GM12874 (cell line): ENCODE data around the gene ADCY2.

Source experiments
- TF ChIP-seq, protein P1 (sequence below): IDR thresholded peaks from 2 replicates; pipeline ENCODE4 v1.5.1; 2011; ENCODE audit warnings: low read depth, mild to moderate bottlenecking, control low read depth, low read length, moderate library complexity; ENCODE audit not compliant: insufficient read depth

ADCY2 gene

GRCh38 chr5:7418276-7418675, 22.3 kb downstream of the ADCY2 start:
- TF ChIP-seq, protein P1, sequence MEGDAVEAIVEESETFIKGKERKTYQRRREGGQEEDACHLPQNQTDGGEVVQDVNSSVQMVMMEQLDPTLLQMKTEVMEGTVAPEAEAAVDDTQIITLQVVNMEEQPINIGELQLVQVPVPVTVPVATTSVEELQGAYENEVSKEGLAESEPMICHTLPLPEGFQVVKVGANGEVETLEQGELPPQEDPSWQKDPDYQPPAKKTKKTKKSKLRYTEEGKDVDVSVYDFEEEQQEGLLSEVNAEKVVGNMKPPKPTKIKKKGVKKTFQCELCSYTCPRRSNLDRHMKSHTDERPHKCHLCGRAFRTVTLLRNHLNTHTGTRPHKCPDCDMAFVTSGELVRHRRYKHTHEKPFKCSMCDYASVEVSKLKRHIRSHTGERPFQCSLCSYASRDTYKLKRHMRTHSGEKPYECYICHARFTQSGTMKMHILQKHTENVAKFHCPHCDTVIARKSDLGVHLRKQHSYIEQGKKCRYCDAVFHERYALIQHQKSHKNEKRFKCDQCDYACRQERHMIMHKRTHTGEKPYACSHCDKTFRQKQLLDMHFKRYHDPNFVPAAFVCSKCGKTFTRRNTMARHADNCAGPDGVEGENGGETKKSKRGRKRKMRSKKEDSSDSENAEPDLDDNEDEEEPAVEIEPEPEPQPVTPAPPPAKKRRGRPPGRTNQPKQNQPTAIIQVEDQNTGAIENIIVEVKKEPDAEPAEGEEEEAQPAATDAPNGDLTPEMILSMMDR: no peak

GRCh38 chr5:7419367-7419766, 23.4 kb downstream of the ADCY2 start:
- TF ChIP-seq, protein P1: no peak

- TF ChIP-seq, protein P1: no peak
These were observed 23.9 kb downstream of the ADCY2 start for GRCh38 chr5:7419846-7420245.

GRCh38 chr5:7420510-7421280, 24.8 kb downstream of the ADCY2 start:
- TF ChIP-seq, protein P1: no peak

- TF ChIP-seq, protein P1: no peak
These were observed 26.6 kb downstream of the ADCY2 start for GRCh38 chr5:7422316-7423106.

GRCh38 chr5:7425830-7426229, 29.9 kb downstream of the ADCY2 start:
- TF ChIP-seq, protein P1: no peak

DNA sequence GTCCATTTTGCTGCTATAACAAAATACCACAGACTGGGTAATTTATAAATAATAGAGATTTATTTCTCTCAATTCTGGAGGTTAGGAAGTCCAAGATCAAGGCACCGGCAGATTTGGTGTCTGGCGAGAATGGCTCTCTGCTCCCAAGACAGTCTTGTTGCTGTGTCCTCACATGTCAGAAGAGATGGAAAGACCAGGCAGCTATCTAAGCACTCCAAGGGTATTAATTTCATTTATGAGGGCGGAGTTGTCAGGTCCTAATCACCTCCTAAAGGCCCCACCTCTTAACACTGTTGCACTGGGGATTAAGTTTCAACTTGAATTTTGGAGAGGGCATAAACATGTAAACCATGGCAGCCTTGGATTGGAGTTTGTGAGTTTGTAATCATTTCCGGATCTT, 30.3 kb downstream of the ADCY2 start:
- TF ChIP-seq, protein P1: no peak
